ENCODE measurements around the gene ARID3A. TPM values are rescaled to one million over a fixed set of nuclear protein-coding genes. Genes with fewer than 3 reads are reported as not detected.
A peak's percentile ranks its signal among the peaks of the same experiment; 100 is the strongest.

The ARID3A gene
- total RNA-seq, 2 experiments from 2014 or later = 18.7 to 22.1 TPM

DNA sequence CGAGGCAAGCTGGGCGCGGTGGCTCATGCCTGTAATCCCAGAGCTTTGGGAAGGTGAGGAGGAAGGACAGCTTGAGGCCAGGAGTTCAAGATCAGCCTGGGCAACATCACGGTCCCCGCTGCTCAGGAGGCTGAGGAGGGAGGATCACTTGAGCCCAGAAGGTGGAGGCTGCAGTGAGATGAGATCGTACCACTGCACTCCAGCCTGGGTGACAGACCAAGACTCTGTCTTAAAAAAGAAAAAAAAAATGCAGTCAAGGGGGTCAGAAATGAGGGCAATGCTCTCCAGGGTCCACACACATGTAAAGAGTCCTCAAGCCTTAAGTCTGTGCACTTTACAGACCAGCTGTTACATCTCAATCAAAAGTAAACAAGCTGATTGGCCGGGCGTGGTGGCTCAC is 21.3 kb upstream of the ARID3A start:
- ATAC-seq (no peak), DNase-seq (no peak)
- H3K36me3 Mint-ChIP-seq (ENCODE audit: low read depth) = peaks cover 8% of the 10 kb centered on the region
- TF ChIP-seq, protein P1, sequence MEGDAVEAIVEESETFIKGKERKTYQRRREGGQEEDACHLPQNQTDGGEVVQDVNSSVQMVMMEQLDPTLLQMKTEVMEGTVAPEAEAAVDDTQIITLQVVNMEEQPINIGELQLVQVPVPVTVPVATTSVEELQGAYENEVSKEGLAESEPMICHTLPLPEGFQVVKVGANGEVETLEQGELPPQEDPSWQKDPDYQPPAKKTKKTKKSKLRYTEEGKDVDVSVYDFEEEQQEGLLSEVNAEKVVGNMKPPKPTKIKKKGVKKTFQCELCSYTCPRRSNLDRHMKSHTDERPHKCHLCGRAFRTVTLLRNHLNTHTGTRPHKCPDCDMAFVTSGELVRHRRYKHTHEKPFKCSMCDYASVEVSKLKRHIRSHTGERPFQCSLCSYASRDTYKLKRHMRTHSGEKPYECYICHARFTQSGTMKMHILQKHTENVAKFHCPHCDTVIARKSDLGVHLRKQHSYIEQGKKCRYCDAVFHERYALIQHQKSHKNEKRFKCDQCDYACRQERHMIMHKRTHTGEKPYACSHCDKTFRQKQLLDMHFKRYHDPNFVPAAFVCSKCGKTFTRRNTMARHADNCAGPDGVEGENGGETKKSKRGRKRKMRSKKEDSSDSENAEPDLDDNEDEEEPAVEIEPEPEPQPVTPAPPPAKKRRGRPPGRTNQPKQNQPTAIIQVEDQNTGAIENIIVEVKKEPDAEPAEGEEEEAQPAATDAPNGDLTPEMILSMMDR (IDR thresholded peaks at IDR 0.05) = no peak
- H3K27me3 Mint-ChIP-seq = no peaks in the 10 kb centered on the region
- H3K4me3 Mint-ChIP-seq = no peak overlapping the region
- ChIA-PET CTCF (interaction anchor here (2.0 kb wide), 1 partner anchor 41 kb away, joined by 6 read pairs; no protein-coding TSS in a partner anchor), POLR2A (interaction anchor here (0.6 to 1.5 kb wide), 3 partner anchors 10 to 13 kb away, joined by 3 to 7 read pairs (median 4); partner anchors contain the start of genes MED16 and RNU6-9)
- peak overlapping the region; percentile 30 for H3K27ac Mint-ChIP-seq
- no peaks in the 10 kb centered on the region for H3K9me3 Mint-ChIP-seq
- peaks cover 52% of the 10 kb centered on the region for H3K4me1 Mint-ChIP-seq (ENCODE audit: low read depth)
- intact Hi-C loops (cut with micrococcal nuclease) = no loop called here

- peaks cover 10% of the 10 kb centered on the region for H3K36me3 Mint-ChIP-seq (ENCODE audit: low read depth)
- peaks cover 58% of the 10 kb centered on the region for H3K4me1 Mint-ChIP-seq (ENCODE audit: low read depth)
- peak overlapping the region; percentile 93 for H3K27ac Mint-ChIP-seq
- no peak for DNase-seq
- no peak for ATAC-seq
- CTCF ChIA-PET = no interaction called here
- POLR2A ChIA-PET = interaction anchor here (0.9 to 1.0 kb wide), 3 partner anchors 12 to 14 kb away, joined by 3 to 4 read pairs (median 3); partner anchors contain the start of gene RNU6-9
- no peaks in the 10 kb centered on the region for H3K27me3 Mint-ChIP-seq
- TF ChIP-seq, protein P1 (IDR thresholded peaks at IDR 0.05) = no peak
- intact Hi-C loops (cut with micrococcal nuclease) = no loop called here
- H3K9me3 Mint-ChIP-seq = no peaks in the 10 kb centered on the region
- no peak overlapping the region for H3K4me3 Mint-ChIP-seq
These were observed 19.4 kb upstream of the ARID3A start for GRCh38 chr19:906480-906879.

GRCh38 chr19:907183-907853 is 18.5 kb upstream of the ARID3A start:
- ATAC-seq (peak; percentile 59), DNase-seq (peak; percentile 84)
- TF ChIP-seq, protein P1 (IDR thresholded peaks at IDR 0.05) = no peak
- H3K36me3 Mint-ChIP-seq (ENCODE audit: low read depth) = peaks cover 10% of the 10 kb centered on the region
- no peak overlapping the region for H3K4me3 Mint-ChIP-seq
- H3K4me1 Mint-ChIP-seq (ENCODE audit: low read depth) = peaks cover 57% of the 10 kb centered on the region
- H3K9me3 Mint-ChIP-seq = no peaks in the 10 kb centered on the region
- no peaks in the 10 kb centered on the region for H3K27me3 Mint-ChIP-seq
- ChIA-PET POLR2A (interaction anchor here (0.6 to 2.7 kb wide), 6 partner anchors 13 to 384 kb away, joined by 3 to 15 read pairs (median 4); partner anchors contain the start of genes MED16 and RNU6-9), CTCF (interaction anchor here (1.1 to 1.4 kb wide), 2 partner anchors 45 to 77 kb away, joined by 3 read pairs; partner anchors contain the start of gene WDR18)
- H3K27ac Mint-ChIP-seq = peak overlapping the region; percentile 93
- intact Hi-C loops (cut with micrococcal nuclease) = no loop called here

DNA sequence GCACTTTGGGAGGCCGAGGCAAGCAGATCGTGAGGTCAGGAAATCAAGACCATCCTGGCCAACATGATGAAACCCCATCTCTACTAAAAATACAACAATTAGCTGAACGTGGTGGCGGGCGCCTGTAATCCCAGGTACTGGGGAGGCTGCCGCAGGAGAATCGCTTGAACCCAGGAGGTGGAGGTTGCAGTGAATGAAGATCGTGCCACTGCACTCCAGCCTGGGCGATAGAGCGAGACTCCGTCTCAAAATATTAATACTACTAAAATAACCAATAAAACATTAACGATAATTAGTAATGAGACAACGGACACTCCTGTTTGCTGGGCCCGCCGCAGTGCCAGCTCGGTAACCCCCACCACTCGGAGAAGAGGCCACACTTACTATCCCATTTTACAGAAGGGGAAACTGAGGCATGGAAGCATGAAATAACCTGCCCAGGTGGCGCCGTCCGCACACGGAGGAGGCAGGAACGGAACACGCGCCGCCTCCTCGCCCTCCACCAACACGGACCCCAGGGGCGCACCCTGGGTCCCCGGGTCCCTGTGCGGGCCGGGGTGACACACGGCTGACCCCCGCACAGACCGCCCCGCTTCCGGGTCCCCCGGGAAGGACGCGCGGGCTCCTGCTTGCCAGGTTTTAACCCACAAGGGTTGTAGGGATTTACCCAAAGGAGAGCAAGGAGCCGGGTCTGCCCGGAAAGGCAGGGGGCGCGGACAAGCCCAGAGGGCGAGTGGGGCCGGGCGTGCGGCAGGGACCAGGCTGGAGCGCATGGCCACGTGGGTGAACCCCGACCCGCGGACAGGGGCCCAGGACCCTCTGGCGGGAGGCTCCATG is 14.4 kb upstream of the ARID3A start:
- intact Hi-C loops (cut with micrococcal nuclease) = no loop called here
- ATAC-seq (no peak), DNase-seq (no peak)
- CTCF ChIA-PET = no interaction called here
- H3K27me3 Mint-ChIP-seq = no peaks in the 10 kb centered on the region
- H3K27ac Mint-ChIP-seq = peak overlapping the region; percentile 66
- H3K9me3 Mint-ChIP-seq = no peaks in the 10 kb centered on the region
- TF ChIP-seq, protein P1 (IDR thresholded peaks at IDR 0.05) = no peak
- H3K36me3 Mint-ChIP-seq (ENCODE audit: low read depth) = peaks cover 9% of the 10 kb centered on the region
- POLR2A ChIA-PET = no interaction called here
- H3K4me3 Mint-ChIP-seq = peak overlapping the region; percentile 67
- H3K4me1 Mint-ChIP-seq (ENCODE audit: low read depth) = peaks cover 40% of the 10 kb centered on the region
